CD4-positive, alpha-beta T cell (primary cell): ENCODE measurements around the gene PLEKHG3. TPM values are rescaled to one million over a fixed set of nuclear protein-coding genes. Genes with fewer than 3 reads are reported as not detected.

Source experiments
- ATAC-seq: fragments of 200-7000 bp; cut with Tn5 transposase; one replicate; pipeline ENCODE4 v1.10.0; 2022; ENCODE audit warnings: mild to moderate bottlenecking; ENCODE audit not compliant: poor library complexity
- CTCF ChIA-PET: fragments of 350-600 bp; sonication (Branson Sonifier 250); formaldehyde crosslinking; loops from one replicate; lab custom pipeline; 2021; ENCODE audit warnings: antibody characterized with exemption, inconsistent platforms; lab: Charles Lee
- POLR2A ChIA-PET: fragments of 350-600 bp; sonication (Branson Sonifier 250); formaldehyde crosslinking; loops from one replicate; lab custom pipeline; 2021; ENCODE audit warnings: antibody characterized with exemption, inconsistent platforms; lab: Charles Lee
- DNase-seq, 14 experiments: peaks; one replicate each; pipeline ENCODE4 v3.0.0-alpha.2; 2013 to 2020; ENCODE audit warnings: mixed read lengths in 2 of 14
- H3K27ac ChIP-seq, 2 donors: one replicate each; pipeline versions ENCODE4 v1.5.1 to v1.7.0; 2013; ENCODE audit warnings: low read length in 2 of 2, low read depth in 1 of 2, mild to moderate bottlenecking in 1 of 2
- H3K27me3 ChIP-seq, 2 experiments: 1 replicate in 1 of 2; 2 replicates in 1 of 2; pipeline versions ENCODE4 v1.6.1 to v1.7.0; 2013; ENCODE audit warnings: low read length in 2 of 2, control low read depth in 1 of 2, mild to moderate bottlenecking in 1 of 2, moderate library complexity in 1 of 2; ENCODE audit not compliant: insufficient read depth in 2 of 2, control insufficient read depth in 1 of 2
- H3K36me3 ChIP-seq: one replicate; pipeline ENCODE4 v1.6.1; 2013; ENCODE audit warnings: low read length, control low read depth; ENCODE audit not compliant: insufficient read depth
- H3K4me1 ChIP-seq: one replicate; pipeline ENCODE4 v1.6.1; 2013; ENCODE audit warnings: low read length, control low read depth; ENCODE audit not compliant: insufficient read depth
- H3K4me3 ChIP-seq: one replicate; pipeline ENCODE4 v1.5.1; 2013; ENCODE audit warnings: mild to moderate bottlenecking, low read length, moderate library complexity
- H3K9me3 ChIP-seq, 2 experiments: 1 replicate in 1 of 2; 2 replicates in 1 of 2; pipeline versions ENCODE4 v1.6.1 to v1.7.0; 2013; ENCODE audit warnings: low read length in 2 of 2, mild to moderate bottlenecking in 2 of 2, control low read depth in 1 of 2, moderate library complexity in 1 of 2; ENCODE audit not compliant: control insufficient read depth in 1 of 2, insufficient read depth in 1 of 2
- H3K27ac Mint-ChIP-seq: one replicate; pipeline ENCODE4 v1.8.0; 2020; ENCODE audit warnings: mixed read lengths
- H3K27me3 Mint-ChIP-seq: one replicate; pipeline ENCODE4 v1.8.0; 2021; ENCODE audit warnings: mixed read lengths
- H3K36me3 Mint-ChIP-seq: one replicate; pipeline ENCODE4 v1.8.0; 2021; ENCODE audit warnings: low read depth, mixed read lengths
- H3K4me1 Mint-ChIP-seq: one replicate; pipeline ENCODE4 v1.8.0; 2021; ENCODE audit warnings: low read depth, mixed read lengths
- H3K4me3 Mint-ChIP-seq: one replicate; pipeline ENCODE4 v1.8.0; 2020; ENCODE audit warnings: mild to moderate bottlenecking, mixed read lengths
- H3K9me3 Mint-ChIP-seq: one replicate; pipeline ENCODE4 v1.8.0; 2020; ENCODE audit warnings: mixed read lengths
- intact Hi-C, 2 experiments: fragments of 100-400 bp; cut with DNase I in 1 of 2; cut with micrococcal nuclease in 1 of 2; formaldehyde crosslinking; loops; one replicate each; pipeline versions ENCODE4 v1.15.1 to v1.9.0; 2023 to 2025; cut with DNase I, micrococcal nuclease
- total RNA-seq, 174 experiments: library from RNA in 2 of 174; stranded (reverse) in 2 of 174; gene quantifications; one replicate each; pipeline ENCODE4 v1.2.3 and lab custom pipeline; 2021 to 2026
- TF ChIP-seq, protein P1 (sequence below): fragments of 200-600 bp; IDR thresholded peaks from one replicate; pipeline ENCODE4 v1.8.0; 2022; ENCODE audit warnings: antibody characterized with exemption, mild to moderate bottlenecking

PLEKHG3 gene
- total RNA-seq, 2 experiments from 2014 or later: 12.1 to 13.3 TPM

DNA sequence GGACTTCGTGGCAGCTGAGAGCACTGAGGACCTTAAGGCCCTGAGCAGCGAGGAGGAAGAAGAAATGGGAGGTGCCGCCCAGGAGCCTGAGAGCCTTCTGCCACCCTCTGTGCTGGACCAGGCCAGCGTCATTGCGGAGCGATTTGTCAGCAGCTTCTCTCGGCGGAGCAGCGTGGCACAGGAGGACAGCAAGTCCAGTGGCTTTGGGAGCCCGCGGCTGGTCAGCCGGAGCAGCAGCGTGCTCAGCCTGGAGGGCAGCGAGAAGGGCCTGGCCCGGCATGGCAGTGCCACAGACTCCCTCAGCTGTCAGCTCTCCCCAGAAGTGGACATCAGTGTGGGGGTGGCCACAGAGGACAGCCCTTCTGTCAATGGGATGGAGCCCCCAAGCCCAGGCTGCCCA lies 37.0 kb downstream of the PLEKHG3 start:
- Histone ChIP-seq H3K4me1 (peaks cover 22% of the 10 kb centered on the region), H3K27me3 (no peaks in the 10 kb centered on the region), H3K9me3 (peaks cover 0 to 11% of the 10 kb centered on the region in 2 experiments), H3K36me3 (peaks cover 78% of the 10 kb centered on the region), H3K27ac (no peak overlapping the region), H3K4me3 (no peak overlapping the region)
- Mint-ChIP-seq H3K4me1 (peaks cover 11% of the 10 kb centered on the region), H3K27me3 (no peaks in the 10 kb centered on the region), H3K27ac (no peak overlapping the region), H3K9me3 (no peaks in the 10 kb centered on the region), H3K4me3 (no peak overlapping the region), H3K36me3 (peaks cover 17% of the 10 kb centered on the region)
- DNase-seq (no peak), ATAC-seq (no peak)
- TF ChIP-seq, protein P1, sequence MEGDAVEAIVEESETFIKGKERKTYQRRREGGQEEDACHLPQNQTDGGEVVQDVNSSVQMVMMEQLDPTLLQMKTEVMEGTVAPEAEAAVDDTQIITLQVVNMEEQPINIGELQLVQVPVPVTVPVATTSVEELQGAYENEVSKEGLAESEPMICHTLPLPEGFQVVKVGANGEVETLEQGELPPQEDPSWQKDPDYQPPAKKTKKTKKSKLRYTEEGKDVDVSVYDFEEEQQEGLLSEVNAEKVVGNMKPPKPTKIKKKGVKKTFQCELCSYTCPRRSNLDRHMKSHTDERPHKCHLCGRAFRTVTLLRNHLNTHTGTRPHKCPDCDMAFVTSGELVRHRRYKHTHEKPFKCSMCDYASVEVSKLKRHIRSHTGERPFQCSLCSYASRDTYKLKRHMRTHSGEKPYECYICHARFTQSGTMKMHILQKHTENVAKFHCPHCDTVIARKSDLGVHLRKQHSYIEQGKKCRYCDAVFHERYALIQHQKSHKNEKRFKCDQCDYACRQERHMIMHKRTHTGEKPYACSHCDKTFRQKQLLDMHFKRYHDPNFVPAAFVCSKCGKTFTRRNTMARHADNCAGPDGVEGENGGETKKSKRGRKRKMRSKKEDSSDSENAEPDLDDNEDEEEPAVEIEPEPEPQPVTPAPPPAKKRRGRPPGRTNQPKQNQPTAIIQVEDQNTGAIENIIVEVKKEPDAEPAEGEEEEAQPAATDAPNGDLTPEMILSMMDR: no peak
- ChIA-PET POLR2A (no interaction called here), CTCF (no interaction called here)
- intact Hi-C loops: no loop called here

- H3K27ac Mint-ChIP-seq: no peak overlapping the region
- H3K36me3 ChIP-seq: peaks cover 70% of the 10 kb centered on the region
- TF ChIP-seq, protein P1: no peak
- ChIA-PET POLR2A (no interaction called here), CTCF (no interaction called here)
- H3K27ac ChIP-seq: no peak overlapping the region
- no peaks in the 10 kb centered on the region for H3K27me3 Mint-ChIP-seq
- H3K9me3 ChIP-seq: peaks cover 0 to 11% of the 10 kb centered on the region in 2 experiments
- H3K36me3 Mint-ChIP-seq: peaks cover 17% of the 10 kb centered on the region
- peaks cover 22% of the 10 kb centered on the region for H3K4me1 ChIP-seq
- DNase-seq (no peak), ATAC-seq (no peak)
- no peak overlapping the region for H3K4me3 Mint-ChIP-seq
- H3K4me1 Mint-ChIP-seq: peaks cover 11% of the 10 kb centered on the region
- no peaks in the 10 kb centered on the region for H3K9me3 Mint-ChIP-seq
- H3K27me3 ChIP-seq: no peaks in the 10 kb centered on the region
- no peak overlapping the region for H3K4me3 ChIP-seq
- intact Hi-C loops: no loop called here
Measured at GRCh38 chr14:64741961-64742360, 37.7 kb downstream of the PLEKHG3 start.

GRCh38 chr14:64743061-64743460 lies 38.8 kb downstream of the PLEKHG3 start:
- CTCF ChIA-PET: no interaction called here
- intact Hi-C loops: no loop called here

More at GRCh38 chr14:64743061-64743460, 38.8 kb downstream of the PLEKHG3 start:
- H3K27ac ChIP-seq: no peak overlapping the region
- POLR2A ChIA-PET: no interaction called here
- peaks cover 61% of the 10 kb centered on the region for H3K36me3 ChIP-seq
- TF ChIP-seq, protein P1: no peak
- peaks cover 28% of the 10 kb centered on the region for H3K4me1 ChIP-seq
- DNase-seq (no peak), ATAC-seq (no peak)
- peaks cover 0 to 11% of the 10 kb centered on the region in 2 experiments for H3K9me3 ChIP-seq
- H3K36me3 Mint-ChIP-seq: peaks cover 17% of the 10 kb centered on the region
- H3K4me3 ChIP-seq: no peak overlapping the region
- no peaks in the 10 kb centered on the region for H3K27me3 Mint-ChIP-seq
- H3K27ac Mint-ChIP-seq: no peak overlapping the region
- H3K4me1 Mint-ChIP-seq: peaks cover 17% of the 10 kb centered on the region
- no peak overlapping the region for H3K4me3 Mint-ChIP-seq
- H3K27me3 ChIP-seq: no peaks in the 10 kb centered on the region
- H3K9me3 Mint-ChIP-seq: no peaks in the 10 kb centered on the region
